ENCODE data around the gene MYBPHL.

- TF ChIP-seq CTCF (conservative IDR thresholded peaks at IDR 0.05 in 1 of 2, IDR thresholded peaks at IDR 0.05 in 1 of 2; ENCODE audit: low read depth in 1 of 2, low read length in 2 of 2) (no peak), EZH2 (IDR thresholded peaks at IDR 0.05; ENCODE audit: low read length, missing control alignments) (no peak)
Observed at GRCh38 chr1:109268431-109269211, 38.2 kb downstream of the MYBPHL start.
